HTR-8/SVneo (cell line): ENCODE data around the gene RANGAP1.
A peak's percentile ranks its signal among the peaks of the same experiment; 100 is the strongest.
"Not testable (repeated sequence)": the region's sequence is repeated elsewhere in the genome, so short reads cannot be mapped to it uniquely, and the experiment has no call there.

Experiments
- DNase-seq: peaks from one replicate; pipeline ENCODE4 v3.0.0; 2011; ENCODE audit warnings: low spot score, mixed read lengths; ENCODE audit not compliant: insufficient read length
- FAIRE-seq: peaks from 2 replicates; lab custom pipeline; 2011; peaks lifted over from hg19 to GRCh38; lab: Jason Lieb, UNC

The RANGAP1 gene

DNA sequence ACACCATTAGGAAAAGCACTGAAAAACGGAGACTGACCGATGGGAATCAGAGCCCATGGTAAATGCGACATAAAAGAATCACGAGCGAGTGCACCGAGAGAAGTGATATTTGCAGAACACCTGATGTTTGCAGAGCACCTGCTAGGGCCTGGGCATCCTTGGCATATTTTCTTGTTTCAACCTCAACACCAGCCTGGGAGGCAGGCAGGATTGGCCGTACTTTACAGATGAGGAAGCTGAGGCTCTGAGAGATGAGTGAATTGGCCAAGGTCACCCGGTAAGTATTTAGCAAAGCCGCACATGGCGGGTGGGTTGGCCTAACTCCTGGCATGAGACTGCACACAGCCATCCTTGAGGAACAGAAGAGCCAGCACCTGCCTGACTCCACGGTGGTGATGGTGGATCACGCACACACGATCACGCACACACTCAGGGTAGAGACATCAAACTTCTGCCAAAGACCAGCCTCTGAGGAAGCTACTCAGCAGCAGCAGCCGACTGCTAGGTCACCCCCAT lies 23.7 kb downstream of the RANGAP1 start:
- DNase-seq (no peak), FAIRE-seq (no peak)

DNA sequence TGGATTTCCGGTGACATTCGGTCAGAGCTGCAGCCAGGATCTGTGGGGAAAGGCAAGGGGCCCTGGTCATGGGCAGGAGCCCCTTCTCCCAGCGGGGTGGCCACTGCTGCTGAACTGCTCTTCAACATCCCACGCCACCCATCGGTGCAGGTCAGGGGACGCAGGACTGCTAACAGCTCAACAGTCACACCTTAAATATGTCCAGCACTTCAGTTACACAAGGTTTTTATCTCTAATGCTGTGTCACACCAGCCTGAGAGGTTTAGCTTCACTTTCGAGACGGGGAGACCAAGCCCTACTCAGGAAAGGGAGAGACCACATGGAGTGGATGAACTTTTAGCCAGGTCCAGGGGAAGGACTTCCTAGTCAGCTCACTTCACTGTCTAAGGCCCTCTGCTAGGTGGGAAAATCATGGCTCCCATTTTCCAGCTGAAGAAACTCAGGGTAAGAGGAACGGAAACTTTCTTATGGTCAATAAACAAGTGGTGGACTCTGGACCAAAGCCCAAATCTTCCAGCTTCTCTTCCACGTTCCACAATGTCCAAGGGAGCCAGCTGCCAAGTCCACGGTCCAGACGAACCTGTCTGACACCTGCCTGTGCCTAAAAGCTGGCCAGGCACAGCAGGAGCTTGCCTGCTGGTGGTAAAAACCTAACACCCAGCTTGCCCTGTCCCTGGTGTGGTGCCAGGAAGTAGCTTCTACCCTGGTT lies 24.3 kb downstream of the RANGAP1 start:
- FAIRE-seq (no peak), DNase-seq (no peak)

DNA sequence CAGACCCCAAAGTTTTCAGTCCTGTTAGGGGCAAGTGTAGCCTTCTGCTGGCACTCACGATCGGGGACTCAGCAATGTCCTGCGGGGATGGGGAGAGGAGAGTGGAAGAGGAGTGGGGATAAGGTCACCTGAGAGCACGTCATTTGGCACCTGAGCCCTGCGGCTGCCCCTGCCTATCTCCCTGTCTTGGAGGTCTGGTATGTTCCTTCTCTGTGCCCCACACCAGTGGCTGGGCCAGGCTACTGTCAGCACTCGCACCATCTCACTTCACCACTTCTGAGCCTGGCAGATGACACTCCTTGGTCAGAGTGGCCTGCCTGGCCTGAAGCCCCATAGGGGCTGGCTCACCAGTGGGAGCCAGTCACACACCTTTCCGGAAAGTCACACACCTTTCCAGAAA lies 25.1 kb downstream of the RANGAP1 start:
- DNase-seq = no peak
- no peak for FAIRE-seq

DNA sequence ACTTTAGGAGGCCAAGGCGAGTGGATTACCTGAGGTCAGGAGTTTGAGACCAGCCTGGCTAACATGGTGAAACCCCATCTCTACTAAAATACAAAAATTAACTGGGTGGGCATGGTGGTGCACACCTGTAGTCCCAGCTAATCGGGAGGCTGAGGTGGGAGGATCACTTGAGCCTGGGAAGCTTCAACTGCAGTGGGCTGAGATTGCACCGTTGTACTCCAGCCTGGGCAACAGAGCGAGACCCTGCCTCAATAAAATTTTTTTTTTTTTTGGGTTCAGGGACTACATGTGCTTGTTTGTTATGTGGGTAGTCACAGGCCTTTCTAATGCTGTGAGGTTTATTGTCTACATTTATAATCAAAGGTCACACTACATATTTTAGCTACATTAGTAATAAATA lies 26.2 kb downstream of the RANGAP1 start:
- not testable (repeated sequence) for FAIRE-seq, DNase-seq

DNA sequence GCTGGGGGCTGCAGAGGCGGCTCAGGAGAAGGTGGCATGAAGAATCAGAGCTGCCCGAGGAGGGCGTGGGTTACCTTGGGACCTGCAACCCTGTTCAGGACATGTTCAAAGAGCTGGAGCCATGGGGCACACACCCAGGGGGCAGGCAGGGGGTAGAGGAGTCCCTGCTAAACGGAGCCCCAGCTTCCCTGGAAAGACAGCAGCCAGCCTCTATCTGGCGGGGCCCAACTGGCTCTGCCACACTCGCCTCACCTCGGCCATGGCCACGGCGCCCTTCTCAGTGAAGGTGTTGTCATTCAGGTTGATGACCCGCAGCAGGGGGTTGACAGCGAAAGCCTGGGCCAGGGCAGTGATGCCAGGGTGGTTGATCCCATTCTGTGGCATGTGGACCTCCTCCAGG lies 28.3 kb downstream of the RANGAP1 start:
- FAIRE-seq = no peak
- no peak for DNase-seq

DNA sequence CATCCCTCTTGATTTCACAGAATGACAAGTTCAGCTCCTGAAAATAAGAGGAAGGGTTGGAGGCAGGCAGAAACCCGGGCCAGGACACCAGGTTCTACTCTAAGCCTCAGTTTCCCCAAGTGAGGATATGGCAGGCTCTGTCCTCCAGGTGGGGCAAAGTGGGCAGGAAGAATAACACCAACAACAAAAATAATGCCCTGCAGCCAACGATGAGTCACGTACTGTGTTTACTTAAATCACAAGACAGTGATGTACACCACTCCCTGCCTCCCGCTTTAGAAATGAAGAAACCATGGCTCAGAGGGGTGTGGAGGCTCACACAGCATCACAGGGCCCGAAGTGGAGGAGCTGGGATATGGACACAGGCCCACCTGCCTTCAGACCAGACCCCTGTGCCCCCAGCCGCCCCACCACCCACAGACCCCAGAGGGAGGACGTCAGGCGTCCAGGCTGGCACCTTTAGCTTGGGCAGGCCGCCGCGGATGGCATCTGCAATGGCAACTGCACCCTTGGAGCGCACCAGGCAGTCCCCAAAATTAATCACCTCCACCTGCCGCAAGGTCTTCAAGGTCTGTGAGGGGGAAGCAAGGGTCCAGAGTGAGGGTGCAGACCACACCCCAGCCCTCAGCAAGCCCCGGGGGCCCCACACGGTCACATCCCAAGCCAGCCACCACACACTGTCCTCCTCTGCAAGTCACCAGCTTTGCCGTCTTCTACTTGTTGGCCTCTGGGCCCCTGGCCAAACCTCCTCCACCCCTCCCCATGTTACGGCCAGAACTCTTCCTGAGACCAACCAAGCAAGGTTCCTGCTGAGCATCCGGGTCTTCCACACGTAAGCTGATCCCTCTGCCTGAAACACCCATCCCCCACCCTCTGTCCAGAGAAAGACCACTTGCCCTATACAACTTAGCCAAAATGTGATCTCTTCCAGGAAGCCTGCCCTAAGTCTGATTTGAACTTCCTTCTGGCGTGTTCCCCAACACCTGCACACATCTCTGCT lies 29.4 kb downstream of the RANGAP1 start:
- FAIRE-seq (no peak), DNase-seq (peak; percentile 33)

DNA sequence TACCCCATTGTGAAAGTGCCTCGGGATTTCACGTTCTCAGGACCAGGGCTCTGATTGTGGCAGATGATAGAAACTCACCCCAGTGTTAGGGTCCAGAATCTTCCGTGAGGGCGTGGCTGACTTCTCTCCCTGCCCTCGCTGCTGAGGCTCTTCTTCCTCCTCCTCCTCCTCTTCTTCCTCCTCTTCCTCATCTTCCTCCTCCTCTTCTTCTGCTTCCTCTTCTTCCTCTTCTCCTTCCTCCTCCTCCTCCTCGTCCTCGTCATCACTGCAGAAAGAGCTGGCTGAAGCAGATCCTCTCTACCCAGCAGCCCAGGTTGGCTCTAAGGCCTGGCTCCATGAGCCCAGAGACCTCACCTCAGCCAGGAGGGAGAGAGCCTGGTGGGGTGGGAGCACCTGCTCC lies 31.8 kb downstream of the RANGAP1 start:
- DNase-seq = no peak
- FAIRE-seq = no peak

DNA sequence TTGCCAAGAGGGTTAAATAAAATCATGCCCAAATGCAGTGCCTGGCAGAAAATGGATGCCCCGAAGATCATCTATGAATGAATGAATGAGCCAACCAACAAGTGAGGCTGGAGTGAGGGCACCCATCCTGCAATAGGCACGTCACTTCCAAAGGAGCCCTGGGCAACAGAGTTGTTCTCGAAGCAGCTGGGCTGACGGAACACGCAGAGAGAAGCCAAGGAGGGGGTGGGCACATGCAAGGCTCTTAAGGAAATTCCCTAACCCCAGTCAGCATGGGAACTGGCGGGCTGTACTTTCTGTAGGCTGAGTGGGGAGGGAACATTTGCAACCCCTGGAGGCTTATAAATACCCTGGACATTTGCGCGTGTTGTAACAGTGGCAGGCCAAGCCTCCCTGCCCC lies 33.6 kb downstream of the RANGAP1 start:
- DNase-seq (no peak), FAIRE-seq (no peak)

DNA sequence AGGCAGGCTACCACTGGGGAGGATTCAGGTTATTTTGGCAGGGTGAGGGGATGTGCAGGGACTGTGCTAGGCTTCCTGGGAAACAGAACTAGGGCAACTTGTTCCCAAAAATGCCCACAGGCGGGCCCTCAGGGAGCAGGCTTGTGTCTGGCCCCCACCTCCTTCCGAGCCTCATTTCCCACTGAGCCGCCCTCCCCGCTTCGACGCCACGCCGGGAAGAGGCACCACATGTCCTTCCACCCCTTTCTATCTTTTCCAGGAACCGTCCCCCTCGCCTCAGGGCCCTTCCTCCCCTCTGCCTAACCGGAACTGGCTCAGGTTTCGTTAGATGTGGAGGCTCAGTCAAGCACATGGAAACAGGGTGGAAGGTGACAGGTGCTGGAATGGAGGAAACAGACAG lies 35.9 kb downstream of the RANGAP1 start:
- FAIRE-seq = no peak
- no peak for DNase-seq

DNA sequence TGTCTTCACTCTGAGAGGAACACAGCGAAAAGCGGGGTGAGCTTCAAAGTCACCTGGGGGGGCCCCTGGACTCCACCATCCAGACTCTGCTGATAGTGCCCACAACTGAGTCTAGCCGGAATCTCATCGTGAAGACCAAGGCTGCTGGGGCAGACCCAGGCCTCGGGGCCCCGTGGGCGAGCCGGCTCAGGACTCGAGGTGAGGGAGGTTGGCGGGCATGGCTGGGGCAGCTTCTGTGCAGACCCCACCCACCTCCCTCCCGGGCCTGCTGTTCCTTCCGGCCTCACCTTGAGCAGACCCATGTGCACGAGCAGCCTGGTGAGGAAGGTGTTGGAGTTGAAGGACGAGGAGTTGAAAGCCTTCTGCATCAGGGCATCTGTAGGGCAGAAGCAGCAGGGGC lies 36.5 kb downstream of the RANGAP1 start:
- DNase-seq (no peak), FAIRE-seq (no peak)

DNA sequence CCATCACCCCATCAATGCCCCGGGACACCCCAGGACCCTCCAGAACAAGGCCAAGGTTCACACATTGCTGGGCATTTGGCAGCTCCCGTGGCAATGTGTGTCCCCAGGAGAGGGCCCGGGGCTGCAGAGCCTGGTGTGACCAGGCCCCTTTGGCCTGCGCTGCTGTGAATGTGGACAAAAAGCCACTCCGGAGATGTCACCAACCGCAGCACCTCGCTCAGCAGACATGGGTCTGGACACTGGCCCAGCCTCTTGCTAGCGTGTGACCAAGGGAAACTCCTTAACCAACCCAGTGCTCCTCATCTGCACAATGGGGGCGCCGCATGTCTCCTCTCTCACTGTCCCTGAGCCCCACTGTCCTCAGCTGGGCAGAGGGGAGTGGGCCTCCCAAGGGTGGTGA lies 37.2 kb downstream of the RANGAP1 start:
- no peak for FAIRE-seq
- no peak for DNase-seq

DNA sequence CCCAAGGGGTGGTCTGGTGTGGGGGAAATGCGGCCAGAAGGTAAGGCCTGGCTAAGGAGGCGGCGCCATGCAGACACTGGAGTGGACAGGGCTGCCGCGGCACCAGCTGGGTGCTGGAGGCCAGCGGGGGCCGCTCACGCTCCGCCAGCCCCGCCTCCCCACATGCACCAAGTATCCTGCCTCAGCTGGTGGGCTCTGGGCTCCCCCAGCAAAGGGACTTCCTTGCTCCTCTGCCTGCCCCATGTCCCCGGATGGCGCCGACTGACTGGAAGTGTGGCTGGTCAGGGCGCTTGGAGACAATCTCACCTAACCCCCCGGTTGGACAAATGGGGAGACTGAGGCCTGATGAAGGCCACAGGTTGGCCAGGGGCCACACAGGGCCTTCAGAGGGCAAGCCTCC lies 37.7 kb downstream of the RANGAP1 start:
- DNase-seq = no peak
- FAIRE-seq = no peak

DNA sequence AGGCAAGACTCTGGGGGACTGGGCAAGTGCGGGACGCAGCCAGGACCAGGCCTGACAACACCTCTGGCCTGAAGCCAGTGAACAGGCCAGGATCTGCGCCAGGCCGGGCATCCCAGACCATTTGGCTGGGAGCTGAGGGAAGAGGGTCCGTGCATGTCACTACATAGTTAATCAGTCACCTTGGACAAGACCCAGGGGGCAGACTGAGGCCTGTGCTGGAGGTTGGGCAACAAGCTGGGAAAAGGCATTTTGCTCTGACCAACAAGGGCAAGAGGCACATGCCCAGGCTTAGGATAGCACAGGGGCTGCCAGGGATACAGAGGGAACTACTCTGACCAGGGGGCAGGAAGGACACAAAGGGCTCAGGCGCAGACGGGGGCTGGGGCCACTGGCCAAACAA lies 38.3 kb downstream of the RANGAP1 start:
- DNase-seq (no peak), FAIRE-seq (no peak)

DNA sequence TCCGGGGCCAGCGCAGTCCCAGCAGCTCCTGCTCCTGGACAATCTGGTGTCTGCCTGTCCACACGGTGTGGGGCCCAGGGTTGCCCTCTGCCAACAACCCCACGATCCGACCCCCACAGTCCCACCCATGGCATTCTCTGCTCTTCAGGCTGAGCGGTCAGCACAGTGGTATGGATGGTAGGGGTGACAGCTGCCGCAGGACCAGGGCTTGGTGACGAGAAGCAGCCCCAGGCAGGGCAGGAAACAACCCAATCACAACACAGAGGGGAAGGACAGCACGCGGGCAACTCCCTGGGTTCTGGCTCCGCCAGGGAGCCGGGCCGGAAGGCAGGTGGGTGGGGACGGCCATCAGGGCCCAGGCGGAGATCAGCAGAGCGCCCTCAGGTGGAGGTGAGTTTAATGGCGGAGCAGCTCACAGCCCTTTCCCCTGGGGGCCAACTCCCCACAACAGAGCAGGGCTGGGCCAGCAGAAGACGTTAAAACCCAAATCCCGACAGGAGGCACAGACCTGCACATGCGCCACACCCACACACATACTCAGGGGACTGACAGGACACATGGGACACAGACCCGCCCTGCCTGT lies 40.0 kb downstream of the RANGAP1 start:
- FAIRE-seq (no peak), DNase-seq (no peak)

DNA sequence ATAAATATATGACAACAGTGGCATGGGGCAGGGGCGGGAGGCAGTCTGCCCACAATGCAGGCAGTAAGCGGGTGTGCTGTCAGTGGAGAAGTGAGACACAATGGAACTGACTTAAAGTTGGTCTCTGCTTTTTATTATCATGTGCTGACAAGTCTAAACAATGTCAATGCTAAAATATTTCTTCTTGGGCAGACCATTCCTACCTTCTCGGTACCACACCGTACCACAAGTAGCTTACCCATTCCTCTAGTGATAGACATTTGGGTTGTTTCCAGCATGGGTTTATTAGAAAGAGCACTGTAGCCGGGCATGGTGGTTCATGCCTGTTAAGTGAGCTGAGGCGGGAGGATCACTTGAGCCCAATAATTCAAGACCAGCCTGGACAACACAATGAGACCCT lies 42.6 kb downstream of the RANGAP1 start:
- FAIRE-seq (no peak), DNase-seq (no peak)

DNA sequence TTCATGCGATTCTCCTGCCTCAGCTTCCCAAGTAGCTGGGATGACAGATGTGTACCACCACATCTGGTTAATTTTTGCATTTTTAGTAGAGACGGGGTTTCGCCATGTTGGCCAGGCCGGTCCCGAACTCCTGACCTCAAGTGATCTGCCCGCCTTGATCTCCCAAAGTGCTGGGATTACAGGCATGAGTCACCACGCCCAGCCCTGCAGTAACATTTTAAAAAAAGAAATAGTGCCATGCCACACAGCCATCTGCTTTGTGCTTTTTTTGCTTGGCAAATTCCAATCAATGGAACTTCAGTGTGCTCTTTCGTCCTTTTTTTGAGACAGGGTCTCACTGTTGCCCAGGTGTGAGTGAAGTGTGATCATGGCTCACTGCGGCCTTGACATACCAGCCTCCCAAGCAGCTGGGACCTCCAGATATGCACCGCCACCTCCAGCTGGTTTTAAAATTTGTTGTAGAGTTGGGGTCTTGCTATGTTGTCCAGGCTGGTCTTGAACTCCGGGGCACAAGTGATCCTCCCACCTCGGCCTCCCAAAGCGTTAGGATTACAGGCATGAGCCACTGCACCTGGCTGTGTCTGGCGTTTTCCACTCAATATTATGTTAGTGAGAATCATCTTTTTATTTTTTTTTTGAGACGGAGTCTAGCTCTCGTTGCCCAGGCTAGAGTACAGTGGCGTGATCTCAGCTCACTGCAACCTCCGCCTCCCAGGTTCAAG lies 43.4 kb downstream of the RANGAP1 start:
- DNase-seq (no peak), FAIRE-seq (no peak)

DNA sequence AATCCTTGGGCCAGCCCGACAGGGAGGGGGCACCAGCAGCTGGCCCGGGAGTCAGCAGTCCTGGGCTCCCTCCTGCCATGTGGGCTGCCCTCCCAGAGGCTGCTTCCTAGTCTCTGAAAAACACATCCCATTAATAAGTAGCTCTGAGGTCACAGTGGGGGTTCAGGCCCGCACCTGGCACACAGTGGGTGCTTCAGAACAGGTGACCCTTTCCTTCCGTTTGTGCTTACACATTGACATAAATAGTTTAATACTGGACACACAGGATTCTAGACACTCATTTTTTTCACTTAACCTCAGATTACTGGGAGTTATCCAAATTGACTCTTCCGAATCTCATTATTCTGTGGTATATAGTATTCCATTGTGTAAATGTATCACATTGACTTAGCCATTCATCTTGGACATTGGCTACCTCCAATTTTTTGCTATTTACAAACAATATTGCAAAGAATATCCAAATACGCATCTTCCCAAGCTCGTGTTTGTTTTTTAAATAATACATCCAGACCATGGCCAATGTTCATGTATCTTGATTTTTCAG lies 44.8 kb downstream of the RANGAP1 start:
- FAIRE-seq (no peak), DNase-seq (no peak)

DNA sequence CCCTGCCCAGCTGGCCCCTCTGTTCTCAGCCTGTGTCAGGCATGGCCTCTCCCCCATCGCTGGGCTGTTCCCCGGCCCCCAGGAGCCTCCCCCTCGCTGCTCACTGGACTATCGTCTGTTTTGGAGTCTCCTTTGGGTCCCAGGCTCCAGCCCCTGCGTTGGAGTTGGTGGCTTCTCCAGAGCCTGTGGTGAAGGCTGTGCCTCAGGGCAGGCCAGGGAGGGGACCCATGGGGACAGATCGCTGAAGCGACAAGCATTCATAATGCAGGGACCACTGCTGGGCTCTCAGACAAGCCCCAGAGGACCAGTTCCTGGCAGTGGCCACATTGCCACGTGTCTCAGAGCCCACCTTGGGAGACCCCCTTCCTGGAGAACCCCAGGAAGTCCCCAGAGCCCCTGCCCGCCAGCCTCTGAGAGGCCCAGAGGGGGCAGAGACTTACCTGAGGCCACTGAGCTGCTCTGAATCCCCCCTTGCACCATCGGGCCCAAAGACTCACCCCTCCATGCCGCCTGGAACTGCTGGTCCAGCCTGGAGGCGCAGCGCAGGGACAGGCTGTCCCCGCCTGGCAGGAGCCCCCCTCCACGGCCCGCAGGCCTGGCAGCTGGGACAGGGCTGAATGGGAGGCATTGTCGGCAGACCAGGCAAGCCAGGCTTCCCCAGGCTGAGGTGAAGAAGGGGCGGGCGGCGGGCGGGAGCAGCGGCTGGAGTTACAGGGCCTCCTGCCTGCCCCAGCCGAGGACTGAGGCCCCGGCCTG lies 45.4 kb downstream of the RANGAP1 start, which contains the start of gene CHADL:
CHADL (minus strand) TSS at position 555 of the 756 bp plus-strand sequence; CDS start at position 505, 50 bp downstream.
- no peak for DNase-seq
- no peak for FAIRE-seq
